WTC11 (cell line): ENCODE measurements around the gene RNPEPL1.

Source experiments
- ATF6 ChIP-seq: sonication (generic); formaldehyde crosslinking; IDR thresholded peaks from 2 replicates; pipeline ENCODE4 v1.8.1; 2023; ENCODE audit warnings: mild to moderate bottlenecking, missing genetic modification reagents
- CTCF ChIP-seq: fragments of 200-600 bp; IDR thresholded peaks from 2 replicates; pipeline ENCODE4 v1.8.0; 2022; ENCODE audit warnings: antibody characterized with exemption
- FOXP4 ChIP-seq: sonication (generic); formaldehyde crosslinking; IDR thresholded peaks from 2 replicates; pipeline ENCODE4 v1.8.0; 2022; ENCODE audit warnings: mild to moderate bottlenecking, missing genetic modification reagents
- NR1H2 ChIP-seq: sonication (generic); formaldehyde crosslinking; IDR thresholded peaks from 2 replicates; pipeline ENCODE4 v1.9.0; 2021; ENCODE audit warnings: mild to moderate bottlenecking, moderate library complexity, missing genetic modification reagents
- TF ChIP-seq, protein P1 (sequence below): sonication (generic); formaldehyde crosslinking; IDR thresholded peaks from 2 replicates; pipeline ENCODE4 v1.8.1; 2023; ENCODE audit warnings: mild to moderate bottlenecking, missing genetic modification reagents, moderate library complexity

DNA sequence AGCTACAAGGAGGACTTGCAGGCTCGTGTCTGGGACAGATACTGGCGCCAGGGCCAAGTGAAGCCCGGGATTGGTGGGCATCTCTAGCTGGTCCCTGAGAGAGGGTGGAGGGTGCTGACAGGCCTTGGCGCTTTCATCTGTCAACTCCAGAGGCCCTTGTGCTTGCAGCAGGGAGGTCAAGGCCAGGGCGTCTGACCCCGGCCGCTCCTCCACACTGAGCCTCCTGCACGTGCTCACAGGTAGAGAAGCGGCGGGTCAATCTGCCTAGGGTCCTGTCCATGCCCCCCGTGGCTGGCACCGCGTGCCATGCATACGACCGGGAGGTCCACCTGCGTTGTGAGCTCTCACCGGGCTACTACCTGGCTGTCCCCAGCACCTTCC, 27.8 kb downstream of the RNPEPL1 start:
- TF ChIP-seq, protein P1, sequence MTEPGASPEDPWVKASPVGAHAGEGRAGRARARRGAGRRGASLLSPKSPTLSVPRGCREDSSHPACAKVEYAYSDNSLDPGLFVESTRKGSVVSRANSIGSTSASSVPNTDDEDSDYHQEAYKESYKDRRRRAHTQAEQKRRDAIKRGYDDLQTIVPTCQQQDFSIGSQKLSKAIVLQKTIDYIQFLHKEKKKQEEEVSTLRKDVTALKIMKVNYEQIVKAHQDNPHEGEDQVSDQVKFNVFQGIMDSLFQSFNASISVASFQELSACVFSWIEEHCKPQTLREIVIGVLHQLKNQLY: no peak
- no peak for TF ChIP-seq CTCF
- TF ChIP-seq FOXP4: no peak
- TF ChIP-seq NR1H2 (CRISPR knock-in tag): no peak
- no peak for TF ChIP-seq ATF6
